Fibroblast of mammary gland (primary cell): ENCODE measurements around the gene FBLN1.

ENCODE experiments used
- DNase-seq: peaks from one replicate; pipeline ENCODE4 v3.0.0-alpha.2; 2010; ENCODE audit warnings: low read depth
- H3K4me3 ChIP-seq: 2 replicates; pipeline ENCODE4 v1.5.1; 2011; ENCODE audit warnings: low read depth, mild to moderate bottlenecking, low read length, moderate library complexity; ENCODE audit not compliant: control insufficient read depth
- TF ChIP-seq, protein P1 (sequence below): conservative IDR thresholded peaks from 2 replicates; pipeline ENCODE4 v1.5.1; 2011; ENCODE audit warnings: low read depth, low read length, inconsistent platforms; ENCODE audit not compliant: control insufficient read depth, insufficient read depth

Gene FBLN1

DNA sequence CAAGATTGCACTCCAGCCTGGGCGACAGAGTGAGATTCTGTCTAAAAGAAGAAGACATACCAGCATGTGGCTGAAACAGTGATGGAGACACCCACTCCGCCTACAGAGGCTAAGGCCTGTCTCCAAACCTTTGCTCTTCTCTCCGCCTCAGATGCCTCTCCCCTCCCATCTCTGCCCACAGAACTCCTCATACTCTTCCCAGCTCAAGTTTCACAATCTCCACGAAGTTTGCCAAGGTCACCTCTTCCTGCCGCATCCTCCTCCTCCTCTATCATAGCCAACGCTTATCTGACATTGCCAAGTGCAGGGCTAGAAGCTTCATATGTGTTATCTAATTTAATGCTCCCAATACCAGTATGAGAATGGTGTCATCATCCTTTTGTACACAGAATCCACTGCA, 25.9 kb upstream of the FBLN1 start:
- DNase-seq = peak; percentile 73
- H3K4me3 ChIP-seq = no peak overlapping the region
- TF ChIP-seq, protein P1, sequence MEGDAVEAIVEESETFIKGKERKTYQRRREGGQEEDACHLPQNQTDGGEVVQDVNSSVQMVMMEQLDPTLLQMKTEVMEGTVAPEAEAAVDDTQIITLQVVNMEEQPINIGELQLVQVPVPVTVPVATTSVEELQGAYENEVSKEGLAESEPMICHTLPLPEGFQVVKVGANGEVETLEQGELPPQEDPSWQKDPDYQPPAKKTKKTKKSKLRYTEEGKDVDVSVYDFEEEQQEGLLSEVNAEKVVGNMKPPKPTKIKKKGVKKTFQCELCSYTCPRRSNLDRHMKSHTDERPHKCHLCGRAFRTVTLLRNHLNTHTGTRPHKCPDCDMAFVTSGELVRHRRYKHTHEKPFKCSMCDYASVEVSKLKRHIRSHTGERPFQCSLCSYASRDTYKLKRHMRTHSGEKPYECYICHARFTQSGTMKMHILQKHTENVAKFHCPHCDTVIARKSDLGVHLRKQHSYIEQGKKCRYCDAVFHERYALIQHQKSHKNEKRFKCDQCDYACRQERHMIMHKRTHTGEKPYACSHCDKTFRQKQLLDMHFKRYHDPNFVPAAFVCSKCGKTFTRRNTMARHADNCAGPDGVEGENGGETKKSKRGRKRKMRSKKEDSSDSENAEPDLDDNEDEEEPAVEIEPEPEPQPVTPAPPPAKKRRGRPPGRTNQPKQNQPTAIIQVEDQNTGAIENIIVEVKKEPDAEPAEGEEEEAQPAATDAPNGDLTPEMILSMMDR = no peak

DNA sequence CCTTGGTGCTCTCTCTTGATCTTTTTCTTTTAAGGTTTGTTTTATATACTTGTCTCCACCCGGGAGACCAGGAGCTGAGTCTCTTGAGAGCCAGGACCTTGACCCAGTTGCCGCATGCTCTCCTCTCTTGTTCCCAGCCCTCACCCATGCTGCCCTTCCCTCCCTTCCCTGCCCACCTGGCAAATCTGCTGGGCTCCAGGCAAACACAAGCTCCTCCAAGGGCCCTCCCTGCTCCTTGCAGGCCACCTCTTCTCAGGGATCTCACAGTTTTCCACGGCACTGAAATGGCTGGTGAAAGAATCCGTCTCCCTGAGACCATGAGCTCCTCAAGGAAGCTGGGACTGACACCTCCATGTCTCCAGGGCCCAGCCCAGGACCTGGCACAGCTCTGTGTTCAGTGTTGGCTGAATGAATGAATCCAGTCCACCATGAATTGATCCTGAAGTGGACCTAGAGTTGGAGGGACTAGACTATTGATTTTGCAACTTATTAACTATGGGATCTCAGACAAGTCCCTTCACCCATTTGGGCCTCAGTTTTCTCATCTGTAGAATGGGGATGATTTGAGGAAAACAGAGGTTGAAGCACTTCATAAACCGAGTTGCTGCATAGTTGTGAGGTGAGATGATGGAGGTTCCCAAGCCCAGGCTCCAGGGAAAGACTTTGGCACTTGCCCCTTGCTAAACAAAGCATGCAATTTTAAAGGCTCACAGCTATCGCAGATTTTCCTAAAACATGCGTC, 25.1 kb upstream of the FBLN1 start:
- H3K4me3 ChIP-seq = no peak overlapping the region
- no peak for DNase-seq
- TF ChIP-seq, protein P1 = no peak

DNA sequence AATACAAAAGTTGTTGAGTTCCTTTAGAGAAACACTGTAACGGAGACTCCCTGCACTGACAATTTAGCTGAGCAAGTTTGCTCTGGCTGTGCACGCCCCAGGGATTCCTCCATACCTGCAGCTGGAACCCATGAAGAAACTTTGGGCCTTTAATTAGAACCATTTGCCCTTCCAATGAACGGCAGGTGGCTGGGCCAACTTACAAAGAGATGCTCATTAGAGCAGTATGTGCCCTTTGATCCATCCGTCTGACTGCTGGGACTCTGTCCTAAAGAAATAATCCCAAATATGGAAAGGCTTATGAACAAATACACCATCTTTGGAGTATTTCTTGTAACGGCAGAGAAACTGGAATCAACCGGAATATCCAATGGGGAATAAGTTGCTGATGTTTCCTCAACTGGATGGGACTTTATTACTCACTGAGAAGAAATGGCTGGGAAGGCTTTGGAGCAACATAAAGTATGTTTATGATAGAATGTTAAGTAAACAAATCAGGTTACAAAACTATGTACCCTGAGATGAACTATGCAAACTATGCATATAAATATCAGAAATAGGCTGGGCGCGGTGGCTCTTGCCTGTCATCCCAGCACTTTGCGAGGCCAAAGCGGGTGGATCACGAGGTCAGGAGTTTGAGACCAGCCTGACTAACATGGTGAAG, 24.4 kb upstream of the FBLN1 start:
- TF ChIP-seq, protein P1 = no peak
- DNase-seq = peak; percentile 98
- no peak overlapping the region for H3K4me3 ChIP-seq

DNA sequence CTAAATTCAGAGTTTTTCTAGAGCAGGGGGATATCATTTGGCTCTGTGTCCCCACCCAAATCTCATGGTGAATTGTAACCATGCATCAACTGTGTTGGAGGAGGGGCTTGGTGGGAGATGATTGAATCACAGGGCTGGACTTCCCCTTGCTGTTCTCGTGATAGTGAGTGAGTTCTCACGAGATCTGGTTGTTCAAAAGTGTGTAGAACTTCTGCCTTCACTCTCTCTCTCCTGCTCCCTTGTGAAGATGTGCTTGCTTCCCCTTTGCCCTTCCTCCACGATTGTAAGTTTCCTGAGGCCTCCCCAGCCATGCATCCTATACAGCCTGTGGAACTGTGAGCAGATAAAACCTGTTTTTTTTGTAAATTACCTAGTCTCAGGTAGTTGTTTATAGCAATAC, 22.0 kb upstream of the FBLN1 start:
- TF ChIP-seq, protein P1 = no peak
- no peak overlapping the region for H3K4me3 ChIP-seq
- DNase-seq = no peak

DNA sequence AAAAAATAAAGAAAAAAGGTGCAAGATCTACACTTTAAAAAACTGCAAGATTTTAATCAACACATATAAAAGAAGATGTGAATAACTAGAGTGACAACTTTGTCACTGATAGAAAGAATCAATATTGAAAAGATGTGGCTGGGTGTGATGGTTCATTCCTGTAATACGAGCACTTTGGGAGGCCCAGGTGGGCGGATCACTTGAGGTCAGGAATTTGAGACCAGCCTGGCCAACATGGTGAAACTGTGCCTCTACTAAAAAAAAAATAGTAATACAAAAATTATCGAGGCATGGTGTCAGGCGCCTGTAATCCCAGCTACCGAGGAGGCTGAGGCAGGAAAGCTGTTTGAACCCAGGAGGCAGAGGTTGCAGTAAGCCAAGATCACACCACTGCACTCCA, 21.0 kb upstream of the FBLN1 start:
- DNase-seq = no peak
- TF ChIP-seq, protein P1 = no peak
- no peak overlapping the region for H3K4me3 ChIP-seq

DNA sequence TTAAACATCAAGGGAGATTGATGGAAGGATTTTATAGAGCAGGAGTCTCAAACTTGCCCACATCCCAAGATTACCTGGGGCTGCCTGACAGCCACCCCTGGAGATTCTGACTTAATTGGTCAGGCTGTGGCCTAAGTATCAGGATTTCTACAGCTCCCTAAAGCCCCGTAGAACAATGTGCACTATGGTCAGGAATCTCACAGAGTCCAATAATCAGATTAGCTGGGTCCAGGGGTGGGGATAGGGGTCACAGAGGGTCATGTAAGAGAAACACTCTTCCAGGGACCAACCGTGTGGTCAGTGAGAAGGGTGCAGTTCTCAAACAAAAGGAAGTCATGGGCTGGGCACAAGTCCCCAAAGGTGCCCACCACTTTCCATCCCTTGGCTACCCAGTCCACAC, 20.5 kb upstream of the FBLN1 start:
- H3K4me3 ChIP-seq = no peak overlapping the region
- TF ChIP-seq, protein P1 = no peak

More for the DNA sequence above, 20.5 kb upstream of the FBLN1 start:
- DNase-seq = no peak
